ENCODE measurements around the gene JPH4. TPM values are rescaled to one million over a fixed set of nuclear protein-coding genes. Genes with fewer than 3 reads are reported as not detected.
"Not testable (repeated sequence)": the region's sequence is repeated elsewhere in the genome, so short reads cannot be mapped to it uniquely, and the experiment has no call there.

The JPH4 gene
- total RNA-seq, 1 donor from 2014 or later = 0.06 TPM

- no peak for TF ChIP-seq CTCF (conservative IDR thresholded peaks at IDR 0.05; ENCODE audit: low read depth, low read length)
- DNase-seq (ENCODE audit: low read depth) = no peak
Measured at GRCh38 chr14:23589606-23590005, 11.0 kb upstream of the JPH4 start.

GRCh38 chr14:23588884-23589598 is 10.5 kb upstream of the JPH4 start:
- TF ChIP-seq CTCF (conservative IDR thresholded peaks at IDR 0.05; ENCODE audit: low read depth, low read length) = peak; percentile 86
- H3K4me3 ChIP-seq (ENCODE audit: low read depth, low read length) = no peak overlapping the region
- DNase-seq (ENCODE audit: low read depth) = peak; percentile 35

More at GRCh38 chr14:23589606-23590005, 11.0 kb upstream of the JPH4 start:
- no peak overlapping the region for H3K4me3 ChIP-seq (ENCODE audit: low read depth, low read length)

GRCh38 chr14:23584527-23585203 is 6.1 kb upstream of the JPH4 start:
- H3K4me3 ChIP-seq (ENCODE audit: low read depth, low read length); DNase-seq (ENCODE audit: low read depth): not testable (repeated sequence)

GRCh38 chr14:23583761-23584526 is 5.4 kb upstream of the JPH4 start:
- not testable (repeated sequence) for DNase-seq (ENCODE audit: low read depth); H3K4me3 ChIP-seq (ENCODE audit: low read depth, low read length)

- H3K4me3 ChIP-seq (ENCODE audit: low read depth, low read length) = no peak overlapping the region
- no peak for TF ChIP-seq CTCF (conservative IDR thresholded peaks at IDR 0.05; ENCODE audit: low read depth, low read length)
- no peak for DNase-seq (ENCODE audit: low read depth)
Measured at GRCh38 chr14:23582906-23583760, 4.5 kb upstream of the JPH4 start.

- no peak for DNase-seq (ENCODE audit: low read depth)
- no peak overlapping the region for H3K4me3 ChIP-seq (ENCODE audit: low read depth, low read length)
- TF ChIP-seq CTCF (conservative IDR thresholded peaks at IDR 0.05; ENCODE audit: low read depth, low read length) = no peak
Measured at GRCh38 chr14:23580948-23581281, 2.3 kb upstream of the JPH4 start.

GRCh38 chr14:23580152-23580926 is 1.7 kb upstream of the JPH4 start:
- H3K4me3 ChIP-seq (ENCODE audit: low read depth, low read length) = no peak overlapping the region
- no peak for DNase-seq (ENCODE audit: low read depth)
- no peak for TF ChIP-seq CTCF (conservative IDR thresholded peaks at IDR 0.05; ENCODE audit: low read depth, low read length)
